ENCODE measurements around the gene SSUH2.

Gene SSUH2

DNA sequence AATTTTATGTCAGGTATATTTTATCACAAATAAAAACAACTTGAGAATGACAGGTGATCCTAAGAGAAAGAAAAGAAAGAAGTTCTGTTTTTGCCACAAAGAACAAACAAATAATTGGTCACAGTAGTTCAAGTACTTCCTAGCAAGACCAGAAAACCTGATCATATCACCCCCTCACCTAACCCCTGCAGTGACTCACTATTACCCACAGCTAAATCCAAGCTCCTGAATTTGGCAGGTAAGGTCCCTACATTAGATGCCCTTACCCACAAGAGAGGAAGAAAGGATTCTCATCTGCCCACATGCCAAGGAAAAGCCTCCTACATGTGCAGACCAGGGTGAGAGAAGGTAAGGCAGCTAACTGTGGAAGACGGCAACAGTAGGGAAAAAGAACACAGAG is 4.4 kb downstream of the SSUH2 start:
- no peak for DNase-seq (ENCODE audit: low read depth)

DNA sequence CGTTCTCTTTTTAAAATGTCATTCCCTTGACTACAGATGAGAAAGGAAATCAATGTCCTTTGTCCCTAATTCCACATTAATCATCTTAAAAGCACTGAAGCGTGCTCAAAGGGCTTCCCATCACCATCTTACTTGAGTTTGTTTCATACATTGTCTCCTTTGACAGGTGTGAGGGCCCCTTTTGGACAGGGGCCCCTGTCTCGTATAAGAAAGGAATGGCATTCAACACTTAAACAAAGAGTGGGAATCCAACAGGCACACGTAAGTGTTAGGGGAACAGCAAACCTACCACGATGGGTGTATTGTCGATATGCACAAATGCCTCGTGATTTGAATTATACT is 5.0 kb downstream of the SSUH2 start:
- DNase-seq (ENCODE audit: low read depth): no peak

DNA sequence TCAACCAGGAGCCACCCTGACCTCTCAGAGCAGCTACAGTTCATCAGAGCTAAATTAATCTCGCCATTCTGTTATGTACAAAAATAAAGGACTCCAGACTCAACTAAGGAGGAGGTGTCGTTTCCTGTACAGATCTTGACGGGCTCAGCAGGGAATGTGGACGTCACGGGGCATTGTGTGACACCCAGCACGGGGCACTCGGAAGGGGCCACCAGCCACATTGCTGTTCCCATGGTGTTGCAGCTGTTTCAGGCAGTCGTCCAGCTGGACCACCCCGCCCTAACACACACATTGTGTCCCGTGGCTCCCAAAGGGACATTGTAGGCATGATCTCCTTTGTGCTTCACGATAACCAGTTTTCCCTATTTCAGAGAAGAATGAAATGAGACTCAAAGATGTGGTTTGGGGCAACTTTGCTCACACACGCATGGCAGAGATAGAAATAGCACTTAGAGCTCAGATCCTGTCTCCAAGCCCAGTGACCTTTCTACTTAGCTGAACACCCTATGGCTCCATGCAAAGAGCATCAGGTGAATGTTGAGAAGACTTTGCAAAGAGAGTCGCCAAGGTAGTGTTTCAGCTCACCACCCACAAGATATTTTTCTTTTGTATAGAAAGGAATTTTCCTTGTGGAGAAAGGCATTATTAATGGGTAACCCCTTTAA is 5.5 kb downstream of the SSUH2 start:
- no peak for DNase-seq (ENCODE audit: low read depth)

DNA sequence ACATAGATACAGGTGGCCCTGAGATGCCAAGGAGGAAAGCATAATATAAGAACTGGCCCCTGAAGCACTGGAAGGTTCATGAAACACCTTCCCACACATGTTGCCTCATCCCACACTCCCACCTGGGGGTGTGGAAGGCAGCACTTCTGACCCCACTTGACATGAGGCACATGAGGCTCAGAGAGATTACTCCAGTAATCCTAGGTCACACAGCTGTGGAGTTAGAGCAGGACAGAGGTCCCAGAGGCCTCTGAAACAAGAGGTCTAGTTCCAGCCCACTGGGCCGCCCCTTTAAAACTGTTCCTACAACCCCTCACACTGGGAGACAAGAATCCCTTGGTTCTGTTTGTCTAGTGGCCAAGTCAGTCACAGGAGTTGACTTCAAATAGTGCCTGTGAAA is 7.2 kb downstream of the SSUH2 start:
- no peak for DNase-seq (ENCODE audit: low read depth)

DNA sequence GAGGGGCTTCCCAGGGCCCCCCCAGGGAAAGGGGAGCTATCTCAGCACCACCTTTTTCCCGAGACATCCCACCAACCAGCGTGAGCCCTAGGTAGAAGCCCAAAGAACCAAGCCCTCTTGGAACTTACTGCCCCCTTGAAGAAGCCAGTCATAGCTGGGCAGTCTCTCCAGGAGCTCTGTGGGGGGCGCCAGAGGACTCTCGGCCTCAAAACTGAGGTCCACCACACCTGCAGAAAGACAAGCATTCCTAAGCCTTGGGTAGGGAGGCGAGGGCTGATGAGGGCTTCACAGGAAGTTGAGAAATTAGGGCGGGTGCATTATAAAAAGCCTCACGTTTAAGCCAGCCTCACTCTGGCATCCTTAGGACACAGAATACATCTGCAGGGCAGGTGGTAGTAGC is 9.0 kb downstream of the SSUH2 start:
- no peak for DNase-seq (ENCODE audit: low read depth)

DNA sequence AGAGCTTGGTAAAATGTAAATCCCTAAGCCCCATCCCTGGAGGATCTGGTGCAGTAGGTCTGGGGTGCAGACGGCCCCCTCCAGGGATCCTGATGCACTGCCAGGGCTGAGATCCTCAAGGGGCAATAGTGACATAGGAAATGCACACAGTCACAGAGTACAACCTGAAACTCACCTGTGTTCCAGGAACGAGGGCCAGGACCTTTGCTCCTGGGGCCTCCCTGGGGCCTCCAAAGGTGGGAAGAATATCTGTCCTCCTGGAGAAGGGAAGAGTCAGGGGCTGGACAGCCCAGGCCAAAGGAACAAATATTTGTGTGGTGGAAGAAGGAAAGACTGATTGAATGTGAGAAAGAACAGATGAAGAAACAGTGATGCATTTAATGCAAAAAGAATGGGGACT is 9.5 kb downstream of the SSUH2 start:
- no peak for DNase-seq (ENCODE audit: low read depth)

DNA sequence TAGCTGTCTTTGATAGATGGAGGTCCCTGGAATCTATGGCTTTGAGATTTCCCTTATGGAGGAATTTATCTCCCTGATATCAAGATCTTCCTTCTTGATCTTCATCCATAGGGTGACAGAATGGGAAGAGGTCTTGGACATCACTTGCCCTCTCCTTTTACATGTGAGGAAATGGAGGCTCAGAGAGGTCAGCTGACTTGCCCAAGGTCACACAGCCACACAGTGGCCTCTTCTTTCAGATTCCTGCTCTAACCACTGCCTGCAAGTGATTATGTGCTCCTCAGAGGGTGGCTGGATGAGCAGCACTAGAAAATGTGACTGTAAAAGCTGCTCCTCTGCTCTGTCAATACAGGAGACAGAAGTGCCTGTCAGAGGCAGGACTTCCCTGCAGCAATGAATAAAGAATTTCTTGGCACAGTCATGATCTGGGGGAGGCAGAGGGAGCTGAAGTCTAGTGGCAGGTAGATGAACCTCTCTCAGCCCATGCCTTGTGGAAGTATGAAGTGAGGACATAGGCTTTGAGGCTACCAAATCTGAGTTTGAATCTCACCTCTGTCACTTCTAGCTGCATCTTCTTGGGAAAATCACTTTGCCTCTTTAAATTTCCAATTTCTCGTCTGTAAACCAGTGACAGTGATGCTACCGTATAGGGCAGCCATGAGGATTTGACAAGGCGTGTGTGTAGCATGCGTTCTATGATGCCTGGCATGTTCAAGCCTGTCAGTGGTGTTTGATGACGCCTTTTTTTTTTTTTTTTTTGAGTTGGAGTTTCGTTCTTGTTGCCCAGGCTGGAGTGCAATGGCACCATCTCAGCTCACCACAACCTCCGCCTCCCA is 12.0 kb downstream of the SSUH2 start:
- DNase-seq (ENCODE audit: low read depth): no peak

DNA sequence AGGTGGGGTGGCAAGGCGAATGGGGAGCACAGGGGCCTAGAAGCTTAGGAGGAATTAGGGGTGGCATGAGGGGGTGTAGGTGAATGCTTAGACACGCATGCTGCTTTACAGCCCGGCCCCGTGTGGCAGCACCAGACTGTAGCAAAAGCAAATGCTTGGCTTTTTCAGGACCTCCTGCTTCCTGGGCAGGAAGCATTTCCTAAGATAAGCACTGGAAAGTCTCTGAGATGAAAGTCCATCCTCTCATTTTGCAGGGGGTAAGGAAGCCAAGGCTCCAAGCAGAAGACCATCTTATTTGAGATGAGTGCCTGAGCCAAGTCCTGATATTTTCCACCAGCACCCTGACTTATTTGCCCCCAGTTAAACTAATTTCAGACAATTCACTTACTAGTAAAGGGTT is 12.9 kb downstream of the SSUH2 start:
- no peak for DNase-seq (ENCODE audit: low read depth)

DNA sequence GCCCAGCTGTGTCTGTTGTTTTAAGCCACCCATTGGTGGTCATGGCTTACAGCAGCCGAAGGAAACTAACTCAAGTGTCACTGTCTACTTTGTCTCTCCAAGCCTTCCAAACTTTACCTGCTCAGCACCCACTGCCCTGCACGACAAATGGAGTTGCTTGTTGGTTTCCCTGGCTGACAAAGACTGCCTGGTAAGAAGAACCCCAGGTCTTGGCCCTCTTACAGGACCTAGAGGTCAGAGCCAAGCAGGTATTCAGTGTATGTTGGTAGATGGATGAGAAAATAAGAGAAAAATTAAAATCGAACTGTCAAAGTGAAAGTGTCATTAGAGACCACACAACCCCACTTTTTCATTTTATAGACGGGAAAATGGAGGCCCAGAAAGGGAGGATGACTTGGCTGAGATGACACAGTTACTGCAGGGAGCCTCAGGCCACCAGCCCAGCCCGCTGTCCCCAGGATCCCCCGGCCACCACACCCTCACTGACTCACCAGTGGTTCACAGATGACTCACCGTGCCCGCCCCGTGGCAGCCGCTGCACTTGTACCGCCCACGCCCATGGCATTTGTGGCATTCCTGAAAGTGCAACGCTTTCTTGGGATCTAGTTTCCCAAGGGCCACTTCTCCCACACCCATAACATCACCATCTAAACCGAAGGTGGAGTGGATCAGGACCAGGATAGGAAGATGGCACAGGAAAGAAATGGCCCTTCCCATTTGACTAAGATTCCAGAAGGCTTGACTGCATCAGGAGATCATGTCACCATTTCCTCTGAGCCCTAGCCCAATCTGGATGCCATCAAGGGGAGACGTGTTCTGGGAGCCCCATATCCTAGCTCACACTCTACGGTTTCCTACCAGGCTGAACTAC is 15.2 kb downstream of the SSUH2 start:
- DNase-seq (ENCODE audit: low read depth): peak; percentile 24

DNA sequence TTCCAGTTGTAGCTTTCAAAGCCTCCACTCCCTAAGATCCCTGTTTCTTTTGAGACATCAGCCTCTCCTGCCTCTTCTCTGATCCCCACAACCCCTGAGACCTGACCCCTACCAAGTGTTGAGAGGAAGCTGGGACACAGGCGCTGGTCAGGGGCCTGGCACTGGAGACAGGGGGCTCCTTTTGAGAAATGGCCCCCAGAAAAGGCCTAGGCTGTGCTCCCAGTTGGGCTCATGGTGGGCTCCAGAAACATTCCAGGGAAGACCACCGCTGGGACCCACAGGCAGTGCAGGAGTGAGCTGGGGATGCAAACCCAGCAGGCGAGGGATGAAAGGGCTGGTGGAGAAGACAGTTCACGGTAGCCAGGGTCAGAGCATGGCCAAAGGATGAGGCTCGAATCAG is 16.6 kb downstream of the SSUH2 start:
- DNase-seq (ENCODE audit: low read depth): no peak

DNA sequence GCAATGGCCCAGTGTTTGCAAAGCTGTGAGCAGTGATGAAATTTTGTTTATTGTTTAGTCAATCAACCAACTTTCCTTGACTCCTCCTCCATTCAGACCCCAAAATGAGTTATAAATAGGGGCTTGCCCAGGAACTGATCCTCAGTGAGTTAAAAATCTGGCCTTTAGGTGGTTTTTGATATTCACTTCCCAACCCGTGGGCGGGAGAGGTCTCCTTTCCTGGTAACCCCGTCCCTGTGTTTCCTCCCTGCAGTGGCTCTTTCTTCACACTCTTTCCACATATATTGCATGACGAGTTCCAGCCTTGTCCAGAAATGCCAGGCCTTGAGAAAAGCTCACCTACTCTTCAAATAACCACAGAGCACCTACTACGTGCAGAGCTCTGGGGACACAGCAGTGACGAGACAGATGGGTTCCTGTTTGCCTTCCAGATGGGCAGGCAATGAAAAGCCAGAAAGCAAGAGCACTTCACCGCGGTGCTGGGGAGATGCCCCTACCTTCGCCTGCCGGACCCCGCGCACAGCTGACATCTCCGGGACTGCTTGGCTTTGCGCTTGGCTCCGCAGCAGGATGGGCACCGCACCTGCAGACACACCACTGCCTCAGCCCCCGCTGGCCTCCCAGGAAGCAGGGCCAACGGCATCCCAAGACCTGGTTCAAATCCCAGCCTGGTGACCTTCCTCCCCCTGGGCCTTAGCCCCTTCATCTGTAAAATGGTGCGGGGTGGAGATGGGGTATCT is 17.2 kb downstream of the SSUH2 start:
- DNase-seq (ENCODE audit: low read depth): no peak

DNA sequence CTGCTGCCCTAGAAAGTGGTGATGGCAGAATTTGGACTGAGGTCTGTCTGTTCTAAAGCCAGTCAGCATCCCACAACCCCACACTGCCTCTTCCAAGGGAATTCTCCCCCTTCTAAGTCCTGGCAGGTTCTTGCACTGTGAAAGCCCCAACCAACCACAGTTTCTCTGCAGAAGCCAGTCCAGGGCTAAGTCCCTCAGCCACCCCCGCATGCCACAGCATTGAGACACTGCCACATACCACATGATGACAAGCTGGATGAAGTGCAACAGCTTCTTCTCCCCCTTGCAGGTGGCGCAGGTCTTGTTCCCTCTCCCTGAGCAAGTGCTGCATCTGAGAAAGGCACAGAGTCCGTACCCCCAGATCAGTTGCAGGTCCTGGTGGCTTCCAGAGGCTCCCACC is 18.6 kb downstream of the SSUH2 start:
- DNase-seq (ENCODE audit: low read depth): no peak

DNA sequence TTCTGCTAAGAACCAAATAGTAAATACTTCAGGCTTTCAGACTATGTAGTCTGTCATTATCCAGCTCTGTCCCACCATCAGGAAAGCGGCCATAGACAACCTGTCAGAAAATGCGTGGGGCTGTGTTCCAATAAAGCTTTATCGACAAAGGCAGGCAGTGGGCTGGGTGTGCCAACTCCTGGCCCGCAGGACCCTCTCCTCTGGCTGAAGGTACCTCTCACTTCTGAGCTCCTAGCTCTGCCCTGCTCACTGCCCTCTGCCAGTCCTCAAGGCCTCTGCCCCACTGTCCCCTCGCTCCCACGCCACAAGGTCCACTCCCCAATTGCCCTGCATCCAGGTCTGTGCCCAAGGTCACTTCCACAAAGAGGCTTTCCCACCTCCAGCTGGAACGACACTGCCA is 20.0 kb downstream of the SSUH2 start:
- no peak for DNase-seq (ENCODE audit: low read depth)

DNA sequence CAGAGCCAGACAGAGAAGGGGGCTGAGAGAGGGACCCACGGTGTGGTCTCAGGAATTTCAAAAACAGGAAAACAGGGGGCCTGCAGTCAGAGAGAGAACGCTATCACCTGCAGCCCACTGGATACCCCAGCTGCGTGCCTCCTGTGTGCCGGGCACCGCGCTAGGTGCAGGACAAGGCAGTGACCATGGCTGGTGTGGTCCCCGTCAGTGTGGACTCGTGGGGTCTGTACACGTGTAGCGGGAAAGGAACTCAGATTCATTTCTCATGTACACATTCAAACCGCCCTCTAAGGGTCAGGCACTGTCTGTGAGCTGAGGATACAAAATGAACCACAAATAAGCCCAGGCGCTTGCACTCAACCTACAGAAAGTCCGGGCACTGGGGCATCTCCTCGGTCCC is 20.9 kb downstream of the SSUH2 start:
- no peak for DNase-seq (ENCODE audit: low read depth)

DNA sequence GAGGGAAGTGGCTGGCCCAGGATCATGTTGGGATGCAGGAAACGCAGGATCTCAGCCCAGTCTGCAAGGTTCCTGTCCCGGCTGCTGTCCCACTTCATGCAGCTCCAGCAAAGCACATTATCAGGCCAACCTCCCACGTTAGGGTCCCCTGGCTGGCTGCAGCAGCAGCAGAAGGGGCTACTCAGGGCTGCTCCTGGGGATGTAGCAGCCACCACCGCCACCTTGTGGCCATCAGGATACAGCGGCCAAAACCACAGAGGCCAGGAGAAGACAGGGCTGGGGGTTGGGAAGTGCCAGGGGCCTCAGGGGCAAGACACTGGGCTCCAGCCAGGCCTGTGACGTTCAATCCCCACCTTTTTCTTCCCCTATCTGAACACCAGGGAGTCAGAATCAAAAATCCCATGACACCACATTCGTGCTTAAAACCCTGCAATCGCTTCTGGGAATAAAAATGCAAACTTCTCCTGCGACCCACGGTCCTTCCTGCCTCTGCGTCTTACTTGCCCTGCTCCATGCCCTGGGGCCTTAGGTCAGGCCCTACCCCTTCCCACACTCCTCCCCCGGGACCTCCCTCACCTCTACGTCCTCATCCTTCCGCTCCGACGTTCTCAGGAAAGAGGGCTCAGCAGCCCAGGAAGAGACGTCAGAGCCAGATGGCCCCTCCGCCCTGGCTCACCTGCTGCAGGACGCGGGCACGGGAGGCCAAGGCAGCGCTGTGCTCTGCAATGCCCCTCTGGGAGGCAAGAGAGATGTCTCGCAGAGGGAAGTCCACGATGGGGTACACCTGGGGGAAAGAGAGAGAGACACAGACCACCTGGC is 21.5 kb downstream of the SSUH2 start:
- DNase-seq (ENCODE audit: low read depth): no peak

DNA sequence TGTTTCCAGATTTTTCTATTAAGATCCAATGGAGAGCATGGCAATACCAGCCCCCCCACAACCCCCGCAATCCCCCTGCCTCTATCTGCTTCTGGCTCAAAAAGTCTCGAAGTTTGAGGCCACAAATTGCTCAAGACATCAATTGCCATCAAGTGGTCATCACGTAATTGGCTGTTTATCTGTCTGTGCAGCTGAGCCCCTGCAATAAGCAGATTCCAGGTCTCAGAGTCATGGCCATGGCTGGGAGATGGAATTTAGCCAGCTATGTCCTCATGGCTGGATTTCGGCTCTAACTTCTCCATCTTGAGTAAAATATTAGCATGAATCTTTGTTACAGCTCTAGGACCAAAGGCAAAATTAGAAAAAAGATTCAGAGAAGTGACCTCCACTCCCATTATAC is 22.7 kb downstream of the SSUH2 start:
- no peak for DNase-seq (ENCODE audit: low read depth)

DNA sequence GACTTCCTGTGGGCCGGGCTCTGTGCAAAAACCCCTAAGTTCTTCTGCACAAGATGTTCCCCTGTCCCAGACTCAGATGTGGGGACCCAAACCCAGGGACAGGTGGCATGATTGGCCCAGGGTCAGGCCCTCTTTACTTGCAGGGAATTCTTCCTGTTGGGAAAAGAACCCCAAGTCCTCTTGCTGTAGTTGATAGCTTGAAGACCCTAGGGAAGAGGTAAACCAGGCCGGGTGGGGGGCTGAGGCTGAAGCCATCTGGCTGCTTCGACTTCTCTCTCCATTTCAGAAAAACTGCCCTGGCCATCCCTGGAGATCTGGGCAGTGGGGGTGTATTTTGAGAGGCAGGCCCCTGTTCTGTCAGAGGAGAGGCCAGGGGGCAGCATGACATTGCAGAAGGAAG is 23.5 kb downstream of the SSUH2 start:
- DNase-seq (ENCODE audit: low read depth): no peak

DNA sequence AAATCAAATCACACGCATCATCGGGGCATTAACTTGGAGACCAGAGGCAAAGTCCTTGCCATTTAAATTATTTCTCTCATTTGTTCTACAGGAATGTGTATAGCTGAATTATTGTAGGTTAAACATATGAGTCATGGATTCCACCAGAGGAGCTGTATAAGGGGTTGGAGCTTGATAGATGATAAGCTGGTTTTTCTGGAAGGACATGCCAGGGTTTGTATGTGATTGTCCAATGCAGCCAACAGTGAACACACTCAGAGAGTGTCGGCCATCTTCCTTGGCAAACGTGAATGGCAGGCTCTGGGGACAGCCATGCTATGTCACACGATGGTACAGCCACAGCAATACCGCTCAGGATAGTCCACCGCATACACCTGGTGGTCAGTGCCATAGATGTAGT is 25.1 kb downstream of the SSUH2 start:
- no peak for DNase-seq (ENCODE audit: low read depth)

DNA sequence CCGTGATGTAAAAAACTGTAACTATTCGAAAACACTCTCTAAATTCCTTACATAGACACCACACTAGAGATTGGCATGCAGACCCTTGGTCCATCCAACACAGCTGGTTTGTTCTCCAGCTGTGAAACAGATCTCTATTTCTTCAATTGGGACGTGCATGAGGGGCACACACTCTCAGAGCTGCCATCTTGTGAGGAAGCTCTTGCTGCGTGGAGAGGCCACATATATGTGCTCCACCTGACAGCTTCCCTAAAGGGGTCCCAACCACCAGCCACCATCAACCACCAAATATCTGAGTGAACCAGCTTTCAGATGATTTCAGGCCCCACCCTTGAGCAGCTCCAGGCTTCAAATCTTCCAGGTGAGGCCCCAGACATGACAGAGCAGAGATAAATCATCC is 25.6 kb downstream of the SSUH2 start:
- DNase-seq (ENCODE audit: low read depth): no peak

DNA sequence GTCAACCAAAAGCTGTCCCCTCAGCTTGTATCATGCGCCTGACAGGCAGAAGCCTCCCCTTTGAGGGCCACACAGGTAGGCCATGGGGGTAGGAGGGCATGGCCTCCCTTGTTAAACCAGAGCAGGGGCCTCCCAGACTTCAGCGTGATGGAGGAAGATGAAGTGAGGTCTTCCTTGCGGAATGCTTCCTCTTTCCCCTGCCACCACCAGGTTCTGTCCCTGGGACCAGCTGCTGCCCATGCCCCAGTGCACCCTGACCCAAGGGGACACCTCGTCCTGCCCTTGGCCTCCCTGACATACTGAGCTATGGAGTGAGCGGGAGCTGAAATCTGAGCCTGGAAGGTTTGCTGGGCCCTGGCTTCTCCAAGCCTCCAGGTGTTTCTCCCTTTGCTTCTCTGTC is 26.7 kb downstream of the SSUH2 start:
- DNase-seq (ENCODE audit: low read depth): no peak

DNA sequence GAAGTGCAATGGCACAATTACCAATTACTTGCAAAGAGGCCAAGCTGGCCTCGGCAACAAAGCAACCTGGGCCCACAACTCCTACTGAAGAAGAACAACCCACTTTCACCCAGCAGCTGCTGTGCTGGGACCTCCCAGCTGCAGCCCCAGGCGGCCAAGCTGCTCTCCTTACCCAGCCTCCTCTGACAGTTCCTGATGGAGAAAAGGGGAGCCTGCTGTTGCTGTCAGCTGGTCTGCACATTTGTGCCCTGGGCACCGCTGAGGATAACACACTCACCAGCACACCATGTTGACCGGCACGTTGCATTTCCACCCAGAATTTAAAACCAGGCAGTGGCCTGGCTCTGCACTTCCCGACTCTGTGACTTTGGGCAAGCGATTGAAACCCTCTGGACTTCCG is 33.6 kb downstream of the SSUH2 start:
- no peak for DNase-seq (ENCODE audit: low read depth)

Measured in stimulated activated CD8-positive, alpha-beta memory T cell treated with anti-CD3 and anti-CD28 coated beads, Interleukin-15, amount 100 ng/mL, for 1 hour (primary cell).